Spinal cord (tissue), 10 donors: ENCODE measurements around the gene TMEM247. TPM values are rescaled to one million over a fixed set of nuclear protein-coding genes. Genes with fewer than 3 reads are reported as not detected.

ENCODE experiments used
- DNase-seq, 6 donors: peaks; one replicate each; pipeline versions ENCODE4 v3.0.0 to v3.0.0-alpha.2; 2013 to 2015; ENCODE audit warnings: low spot score in 6 of 6, low read depth in 4 of 6
- H3K27ac ChIP-seq: one replicate; pipeline ENCODE4 v1.5.1; 2013; ENCODE audit warnings: low read depth, low read length, control low read depth
- H3K27me3 ChIP-seq: one replicate; pipeline ENCODE4 v1.6.1; 2013; ENCODE audit warnings: low read length; ENCODE audit not compliant: control insufficient read depth, insufficient read depth
- H3K36me3 ChIP-seq: one replicate; pipeline ENCODE4 v1.6.1; 2013; ENCODE audit warnings: low read length; ENCODE audit not compliant: control insufficient read depth, insufficient read depth
- H3K4me1 ChIP-seq: one replicate; pipeline ENCODE4 v1.6.1; 2013; ENCODE audit warnings: low read length; ENCODE audit not compliant: control insufficient read depth, insufficient read depth
- H3K4me3 ChIP-seq: one replicate; pipeline ENCODE4 v1.5.1; 2013; ENCODE audit warnings: low read depth, low read length, control low read depth
- H3K9me3 ChIP-seq: one replicate; pipeline ENCODE4 v1.6.1; 2013; ENCODE audit warnings: low read length; ENCODE audit not compliant: control insufficient read depth, insufficient read depth
- WGBS: methylation state at CpG from one replicate; pipeline ENCODE4 v1.1.5; 2013; ENCODE audit warnings: missing lambda C conversion rate; ENCODE audit not compliant: insufficient coverage; 5-methylcytosine and 5-hydroxymethylcytosine counted together
- long read RNA-seq, 4 donors: transcript quantifications; one replicate each; lab custom pipeline, GENCODE V29; 2026
- polyA plus RNA-seq, 2 donors: library from polyadenylated mRNA; unstranded; fragments of 120-200 nt; gene quantifications; one replicate each; pipeline ENCODE4 v1.2.1, GENCODE V29; 2013; ENCODE audit not compliant: insufficient read length in 2 of 2
- total RNA-seq, 2 donors: library from RNA; depleted of rRNA in 1 of 2; stranded (reverse); fragments of 120-200 nt in 1 of 2; fragments of >200 nt in 1 of 2; gene quantifications; one replicate each; pipeline versions ENCODE4 v1.2.3 to v1.2.4, GENCODE V29; 2013 to 2014
- donor health status: healthy.

Gene TMEM247
- total RNA-seq (not detected), polyA plus RNA-seq (not detected)
- long read RNA-seq, donor 1 = 0 reads
- long read RNA-seq, donor 2 = 0 reads
- long read RNA-seq, donor 3 = 0 reads
- long read RNA-seq, donor 4 = 0 reads

- WGBS = 92% methylated on average over 5 of the region's 5 CpGs
- Histone ChIP-seq H3K27ac (no peak within 1 kb of the TSS), H3K36me3 (no peaks in the 10 kb centered on the region), H3K4me3 (no peak within 1 kb of the TSS), H3K4me1 (peaks cover 4% of the 10 kb centered on the region), H3K27me3 (no peaks in the 10 kb centered on the region), H3K9me3 (no peaks in the 10 kb centered on the region)
- no peak for DNase-seq
Measured at GRCh38 chr2:46479265-46479664, at the start of gene TMEM247. Gene TMEM247, plus strand, starts transcription at chr2:46479565.

- Histone ChIP-seq H3K9me3 (no peaks in the 10 kb centered on the region), H3K27me3 (no peaks in the 10 kb centered on the region), H3K4me3 (no peak overlapping the region), H3K4me1 (no peaks in the 10 kb centered on the region), H3K36me3 (no peaks in the 10 kb centered on the region), H3K27ac (no peak overlapping the region)
- no peak for DNase-seq
- 100% methylated on average over 1 of the region's 1 CpG for WGBS
Measured at GRCh38 chr2:46430413-46430812, 49.0 kb upstream of the TMEM247 start.

- DNase-seq = no peak
- H3K9me3 ChIP-seq = no peaks in the 10 kb centered on the region
- 93% methylated on average over 1 of the region's 1 CpG for WGBS
Measured at GRCh38 chr2:46430992-46431391, 48.4 kb upstream of the TMEM247 start.

GRCh38 chr2:46431481-46432235 is 47.7 kb upstream of the TMEM247 start:
- Histone ChIP-seq H3K27me3 (no peaks in the 10 kb centered on the region), H3K4me1 (no peaks in the 10 kb centered on the region), H3K36me3 (no peaks in the 10 kb centered on the region), H3K4me3 (no peak overlapping the region), H3K27ac (no peak overlapping the region), H3K9me3 (no peaks in the 10 kb centered on the region)
- no CpG with 5 or more reads among the region's 5 CpGs for WGBS
- DNase-seq = peak in 1 of 6 donors; percentile 40

More at GRCh38 chr2:46430992-46431391, 48.4 kb upstream of the TMEM247 start:
- Histone ChIP-seq H3K27ac (no peak overlapping the region), H3K4me1 (no peaks in the 10 kb centered on the region), H3K4me3 (no peak overlapping the region), H3K27me3 (no peaks in the 10 kb centered on the region), H3K36me3 (no peaks in the 10 kb centered on the region)

- Histone ChIP-seq H3K36me3 (no peaks in the 10 kb centered on the region), H3K9me3 (no peaks in the 10 kb centered on the region), H3K27me3 (no peaks in the 10 kb centered on the region), H3K4me3 (no peak overlapping the region), H3K4me1 (no peaks in the 10 kb centered on the region), H3K27ac (no peak overlapping the region)
- no peak for DNase-seq
- no CpG with 5 or more reads among the region's 3 CpGs for WGBS
Measured at GRCh38 chr2:46434851-46435273, 44.5 kb upstream of the TMEM247 start.

GRCh38 chr2:46435353-46435752 is 44.0 kb upstream of the TMEM247 start:
- Histone ChIP-seq H3K4me3 (no peak overlapping the region), H3K27ac (no peak overlapping the region), H3K4me1 (no peaks in the 10 kb centered on the region), H3K9me3 (no peaks in the 10 kb centered on the region), H3K27me3 (no peaks in the 10 kb centered on the region), H3K36me3 (no peaks in the 10 kb centered on the region)
- DNase-seq = no peak

GRCh38 chr2:46435796-46436360 is 43.5 kb upstream of the TMEM247 start:
- Histone ChIP-seq H3K36me3 (no peaks in the 10 kb centered on the region), H3K9me3 (no peaks in the 10 kb centered on the region), H3K27ac (peak overlapping the region; percentile 0), H3K4me3 (no peak overlapping the region), H3K4me1 (no peaks in the 10 kb centered on the region), H3K27me3 (no peaks in the 10 kb centered on the region)
- 31% methylated on average over 1 of the region's 4 CpGs for WGBS
- peak in 1 of 6 donors; percentile 35 for DNase-seq

GRCh38 chr2:46436800-46437199 is 42.6 kb upstream of the TMEM247 start:
- Histone ChIP-seq H3K4me1 (no peaks in the 10 kb centered on the region), H3K36me3 (no peaks in the 10 kb centered on the region), H3K9me3 (no peaks in the 10 kb centered on the region), H3K4me3 (no peak overlapping the region), H3K27ac (peak overlapping the region; percentile 0), H3K27me3 (no peaks in the 10 kb centered on the region)
- no peak for DNase-seq

- no CpG with 5 or more reads among the region's 1 CpG for WGBS
- Histone ChIP-seq H3K4me1 (no peaks in the 10 kb centered on the region), H3K4me3 (no peak overlapping the region), H3K9me3 (no peaks in the 10 kb centered on the region), H3K27ac (no peak overlapping the region), H3K36me3 (no peaks in the 10 kb centered on the region), H3K27me3 (no peaks in the 10 kb centered on the region)
- DNase-seq = no peak
Measured at GRCh38 chr2:46438102-46438501, 41.3 kb upstream of the TMEM247 start.

GRCh38 chr2:46438794-46439193 is 40.6 kb upstream of the TMEM247 start:
- Histone ChIP-seq H3K27me3 (no peaks in the 10 kb centered on the region), H3K27ac (no peak overlapping the region)
- no CpG with 5 or more reads among the region's 2 CpGs for WGBS

More at GRCh38 chr2:46438794-46439193, 40.6 kb upstream of the TMEM247 start:
- Histone ChIP-seq H3K4me3 (no peak overlapping the region), H3K36me3 (no peaks in the 10 kb centered on the region), H3K9me3 (no peaks in the 10 kb centered on the region), H3K4me1 (no peaks in the 10 kb centered on the region)
- DNase-seq = no peak
